CD14-positive monocyte (primary cell): ENCODE measurements around the gene CKS1B. TPM values are rescaled to one million over a fixed set of nuclear protein-coding genes. Genes with fewer than 3 reads are reported as not detected.

Source experiments
- DNase-seq, 3 donors: peaks; one replicate each; pipeline ENCODE4 v3.0.0-alpha.2; 2011 to 2022
- H2AFZ ChIP-seq: 2 replicates; pipeline ENCODE4 v1.6.0; 2012; ENCODE audit warnings: mild to moderate bottlenecking, low read depth, low read length, inconsistent platforms; ENCODE audit not compliant: insufficient read depth, poor library complexity, severe bottlenecking
- H3K27ac ChIP-seq, 2 donors: 1 replicate in 1 of 2; 2 replicates in 1 of 2; pipeline ENCODE4 v1.5.1; 2012 to 2013; ENCODE audit warnings: low read length in 2 of 2, control low read depth in 1 of 2, inconsistent platforms in 1 of 2, low read depth in 1 of 2, mild to moderate bottlenecking in 1 of 2
- H3K27me3 ChIP-seq, 2 donors: one replicate each; pipeline versions ENCODE4 v1.6.0 to v1.6.1; 2011 to 2013; ENCODE audit warnings: low read length in 2 of 2; ENCODE audit not compliant: control insufficient read depth in 2 of 2, insufficient read depth in 2 of 2
- H3K36me3 ChIP-seq, 2 donors: replicated peaks in 1 of 2; 1 replicate in 1 of 2; 2 replicates in 1 of 2; pipeline versions ENCODE4 v1.5.1 to v1.6.1; 2012 to 2013; ENCODE audit warnings: low read length in 2 of 2, control low read depth in 1 of 2, inconsistent platforms in 1 of 2, mild to moderate bottlenecking in 1 of 2; ENCODE audit not compliant: insufficient read depth in 2 of 2, control insufficient read depth in 1 of 2
- H3K4me1 ChIP-seq, 2 donors: 1 replicate in 1 of 2; 2 replicates in 1 of 2; pipeline versions ENCODE4 v1.5.1 to v1.6.1; 2012 to 2013; ENCODE audit warnings: low read length in 2 of 2, control low read depth in 1 of 2, inconsistent platforms in 1 of 2, mild to moderate bottlenecking in 1 of 2, moderate library complexity in 1 of 2; ENCODE audit not compliant: insufficient read depth in 2 of 2, control insufficient read depth in 1 of 2
- H3K4me2 ChIP-seq: replicated peaks from 2 replicates; pipeline ENCODE3; 2012; ENCODE audit warnings: low read length, moderate library complexity, mild to moderate bottlenecking; ENCODE audit not compliant: poor library complexity, severe bottlenecking; ENCODE audit errors: extremely low read depth
- H3K4me3 ChIP-seq, 3 experiments: fragments of 200-600 bp in 1 of 3; sonication (generic) in 1 of 3; replicated peaks in 1 of 3; 1 replicate in 2 of 3; 2 replicates in 1 of 3; pipeline ENCODE4 v1.5.1; 2011 to 2013; ENCODE audit warnings: low read length in 3 of 3, mild to moderate bottlenecking in 3 of 3, control low read depth in 2 of 3, low read depth in 2 of 3, inconsistent platforms in 1 of 3, moderate library complexity in 1 of 3
- H3K79me2 ChIP-seq: 2 replicates; pipeline ENCODE4 v1.6.0; 2012; ENCODE audit warnings: mild to moderate bottlenecking, control low read depth, inconsistent platforms, low read length, moderate library complexity; ENCODE audit not compliant: insufficient read depth
- H3K9ac ChIP-seq: 2 replicates; pipeline ENCODE4 v1.6.0; 2017; ENCODE audit warnings: low read length, mild to moderate bottlenecking; ENCODE audit not compliant: insufficient read depth, poor library complexity, severe bottlenecking
- H3K9me3 ChIP-seq, 2 donors: replicated peaks in 1 of 2; 1 replicate in 1 of 2; 2 replicates in 1 of 2; pipeline versions ENCODE4 v1.5.1 to v1.6.1; 2012 to 2013; ENCODE audit warnings: low read length in 2 of 2, control low read depth in 1 of 2; ENCODE audit not compliant: control insufficient read depth in 1 of 2, insufficient read depth in 1 of 2
- H4K20me1 ChIP-seq: 2 replicates; pipeline ENCODE4 v1.6.0; 2012; ENCODE audit warnings: mild to moderate bottlenecking, low read length, control low read depth, moderate library complexity; ENCODE audit not compliant: insufficient read depth
- H3K27ac Mint-ChIP-seq, 7 donors: one replicate each; pipeline ENCODE4 v1.8.0; 2020; ENCODE audit warnings: mild to moderate bottlenecking in 7 of 7, mixed read lengths in 7 of 7, moderate library complexity in 6 of 7, inconsistent platforms in 2 of 7
- H3K27me3 Mint-ChIP-seq, 3 donors: one replicate each; pipeline ENCODE4 v1.8.0; 2021 to 2022; ENCODE audit warnings: low read depth in 3 of 3, mild to moderate bottlenecking in 3 of 3, mixed read lengths in 3 of 3, moderate library complexity in 3 of 3, inconsistent platforms in 1 of 3
- H3K36me3 Mint-ChIP-seq, 2 donors: one replicate each; pipeline ENCODE4 v1.8.0; 2020; ENCODE audit warnings: mixed read lengths in 2 of 2, inconsistent platforms in 1 of 2, mild to moderate bottlenecking in 1 of 2
- H3K4me1 Mint-ChIP-seq: one replicate; pipeline ENCODE4 v1.8.0; 2020; ENCODE audit warnings: mild to moderate bottlenecking, mixed read lengths
- H3K4me3 Mint-ChIP-seq, 2 donors: one replicate each; pipeline ENCODE4 v1.8.0; 2020; ENCODE audit warnings: mild to moderate bottlenecking in 2 of 2, mixed read lengths in 2 of 2, moderate library complexity in 1 of 2
- H3K9me3 Mint-ChIP-seq, 7 donors: one replicate each; pipeline ENCODE4 v1.8.0; 2020 to 2022; ENCODE audit warnings: mixed read lengths in 7 of 7, mild to moderate bottlenecking in 6 of 7, moderate library complexity in 6 of 7, inconsistent platforms in 2 of 7
- WGBS: methylation state at CpG from one replicate; pipeline ENCODE4 v1.1.5; 2013; ENCODE audit warnings: missing lambda C conversion rate; ENCODE audit not compliant: insufficient coverage; 5-methylcytosine and 5-hydroxymethylcytosine counted together
- intact Hi-C, 2 donors: fragments of 100-400 bp; cut with micrococcal nuclease; formaldehyde crosslinking; loops; one replicate each; pipeline versions ENCODE4 v1.15.0 to v1.15.1; 2023
- polyA plus RNA-seq, 3 donors: library from polyadenylated mRNA; depleted of rRNA in 1 of 3; unstranded in 2 of 3; stranded (reverse) in 1 of 3; fragments of 300-500 nt in 2 of 3; fragments of >200 nt in 1 of 3; fragmentation: Illumina TruSeq in 2 of 3; gene quantifications; 1 replicate in 2 of 3; 2 replicates in 1 of 3; pipeline ENCODE4 v1.2.3, GENCODE V29; 2012 to 2021
- TF ChIP-seq, protein P1 (sequence below): fragments of 200-600 bp; IDR thresholded peaks from one replicate; pipeline ENCODE4 v1.8.0; 2022; ENCODE audit warnings: antibody characterized with exemption, mild to moderate bottlenecking

CKS1B gene
- polyA plus RNA-seq, 3 donors, result 9.4 to 22.6 (median 18.0) TPM

GRCh38 chr1:155015527-155016230, 41.2 kb downstream of the CKS1B start:
- DNase-seq, result no peak
- Mint-ChIP-seq H3K4me1 (peaks cover 73% of the 10 kb centered on the region), H3K36me3 (peaks cover 43 to 68% of the 10 kb centered on the region in 2 donors), H3K27ac (peak overlapping the region; percentile 33 to 92 (median 72)), H3K27me3 (peaks cover 0 to 2% (median 0%) of the 10 kb centered on the region in 3 donors), H3K9me3 (peaks cover 0 to 2% (median 0%) of the 10 kb centered on the region in 7 donors), H3K4me3 (peak overlapping the region in 1 of 2 donors; percentile 26)
- peaks cover 73 to 78% of the 10 kb centered on the region in 2 donors for H3K4me1 ChIP-seq
- WGBS, result 87% methylated on average over 16 of the region's 16 CpGs
- H3K9ac ChIP-seq, result no peak overlapping the region
- H4K20me1 ChIP-seq, result peaks cover 99% of the 10 kb centered on the region
- intact Hi-C loops, result loop anchor here (2.0 to 5.0 kb wide), 4 partner anchors 13 to 53 kb away; partner anchors contain the start of genes FLAD1 (in 1 of the 2), PYGO2 (in 1 of the 2) and ZBTB7B (in 1 of the 2)
- H3K27me3 ChIP-seq, result no peaks in the 10 kb centered on the region
- peak overlapping the region in 1 of 3 experiments; percentile 68 for H3K4me3 ChIP-seq
- TF ChIP-seq, protein P1, sequence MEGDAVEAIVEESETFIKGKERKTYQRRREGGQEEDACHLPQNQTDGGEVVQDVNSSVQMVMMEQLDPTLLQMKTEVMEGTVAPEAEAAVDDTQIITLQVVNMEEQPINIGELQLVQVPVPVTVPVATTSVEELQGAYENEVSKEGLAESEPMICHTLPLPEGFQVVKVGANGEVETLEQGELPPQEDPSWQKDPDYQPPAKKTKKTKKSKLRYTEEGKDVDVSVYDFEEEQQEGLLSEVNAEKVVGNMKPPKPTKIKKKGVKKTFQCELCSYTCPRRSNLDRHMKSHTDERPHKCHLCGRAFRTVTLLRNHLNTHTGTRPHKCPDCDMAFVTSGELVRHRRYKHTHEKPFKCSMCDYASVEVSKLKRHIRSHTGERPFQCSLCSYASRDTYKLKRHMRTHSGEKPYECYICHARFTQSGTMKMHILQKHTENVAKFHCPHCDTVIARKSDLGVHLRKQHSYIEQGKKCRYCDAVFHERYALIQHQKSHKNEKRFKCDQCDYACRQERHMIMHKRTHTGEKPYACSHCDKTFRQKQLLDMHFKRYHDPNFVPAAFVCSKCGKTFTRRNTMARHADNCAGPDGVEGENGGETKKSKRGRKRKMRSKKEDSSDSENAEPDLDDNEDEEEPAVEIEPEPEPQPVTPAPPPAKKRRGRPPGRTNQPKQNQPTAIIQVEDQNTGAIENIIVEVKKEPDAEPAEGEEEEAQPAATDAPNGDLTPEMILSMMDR, result no peak
- no peak overlapping the region for H2AFZ ChIP-seq
- peaks cover 71% of the 10 kb centered on the region for H3K79me2 ChIP-seq
- peaks cover 46 to 56% of the 10 kb centered on the region in 2 donors for H3K36me3 ChIP-seq
- peak overlapping the region in 1 of 2 donors; percentile 56 for H3K27ac ChIP-seq
- peak overlapping the region; percentile 78 for H3K4me2 ChIP-seq
- H3K9me3 ChIP-seq, result no peaks in the 10 kb centered on the region

GRCh38 chr1:155016231-155016831, 41.9 kb downstream of the CKS1B start:
- Histone ChIP-seq H3K9ac (no peak overlapping the region), H3K4me1 (peaks cover 67 to 72% of the 10 kb centered on the region in 2 donors), H2AFZ (no peak overlapping the region), H3K27ac (peak overlapping the region; percentile 2 to 56), H4K20me1 (peaks cover 98% of the 10 kb centered on the region), H3K4me3 (peak overlapping the region in 1 of 3 experiments; percentile 68), H3K79me2 (peaks cover 65% of the 10 kb centered on the region), H3K9me3 (no peaks in the 10 kb centered on the region), H3K4me2 (peak overlapping the region; percentile 78), H3K27me3 (no peaks in the 10 kb centered on the region), H3K36me3 (peaks cover 46 to 50% of the 10 kb centered on the region in 2 donors)
- H3K27me3 Mint-ChIP-seq, result peaks cover 0 to 3% (median 0%) of the 10 kb centered on the region in 3 donors
- H3K27ac Mint-ChIP-seq, result peak overlapping the region; percentile 33 to 92 (median 70)
- DNase-seq, result no peak
- peaks cover 43 to 63% of the 10 kb centered on the region in 2 donors for H3K36me3 Mint-ChIP-seq
- peaks cover 0 to 2% (median 0%) of the 10 kb centered on the region in 7 donors for H3K9me3 Mint-ChIP-seq
- TF ChIP-seq, protein P1, result no peak
- WGBS, result 46% methylated on average over 20 of the region's 26 CpGs
- intact Hi-C loops, result loop anchor here (2.0 to 5.0 kb wide), 4 partner anchors 14 to 54 kb away; partner anchors contain the start of genes FLAD1 (in 1 of the 2), PYGO2 (in 1 of the 2) and ZBTB7B (in 1 of the 2)
- peaks cover 70% of the 10 kb centered on the region for H3K4me1 Mint-ChIP-seq
- peak overlapping the region in 1 of 2 donors; percentile 26 for H3K4me3 Mint-ChIP-seq
